22Rv1 (cell line): Measurements from ENCODE around the gene TMEM247.

Experiments
- H3K27ac ChIP-seq: fragments of 450-650 bp; 2 replicates; pipeline ENCODE4 v1.5.1; 2017
- CTCF ChIP-seq: fragments of 450-650 bp; IDR thresholded peaks from 2 replicates; pipeline ENCODE4 v1.5.1; 2017; ENCODE audit warnings: mild to moderate bottlenecking
- ZFX ChIP-seq: fragments of 450-650 bp; IDR thresholded peaks from 2 replicates; pipeline ENCODE4 v1.6.1; 2017; ENCODE audit warnings: antibody characterized with exemption, borderline replicate concordance

TMEM247 gene

GRCh38 chr2:46495231-46496030, 16.1 kb downstream of the TMEM247 start:
- no peak overlapping the region for H3K27ac ChIP-seq
- TF ChIP-seq ZFX (no peak), CTCF (no peak)

GRCh38 chr2:46497766-46498165, 18.4 kb downstream of the TMEM247 start:
- TF ChIP-seq CTCF: no peak
- no peak for TF ChIP-seq ZFX
- H3K27ac ChIP-seq: no peak overlapping the region

GRCh38 chr2:46498681-46499080, 19.3 kb downstream of the TMEM247 start:
- TF ChIP-seq ZFX (no peak), CTCF (no peak)
- H3K27ac ChIP-seq: no peak overlapping the region

GRCh38 chr2:46499392-46499785, 20.0 kb downstream of the TMEM247 start:
- peak overlapping the region; percentile 53; the same call in 1 of the 2 replicates for H3K27ac ChIP-seq
- TF ChIP-seq CTCF (no peak), ZFX (no peak)

- H3K27ac ChIP-seq: no peak overlapping the region
- TF ChIP-seq CTCF (no peak), ZFX (no peak)
These were observed 21.4 kb downstream of the TMEM247 start for GRCh38 chr2:46500801-46501200.

GRCh38 chr2:46502291-46502885, 23.0 kb downstream of the TMEM247 start:
- TF ChIP-seq CTCF: no peak
- no peak for TF ChIP-seq ZFX
- H3K27ac ChIP-seq: no peak overlapping the region

GRCh38 chr2:46503686-46504085, 24.3 kb downstream of the TMEM247 start:
- TF ChIP-seq ZFX (no peak), CTCF (no peak)
- H3K27ac ChIP-seq: no peak overlapping the region
